ENCODE measurements around the gene MZT1. TPM values are rescaled to one million over a fixed set of nuclear protein-coding genes. Genes with fewer than 3 reads are reported as not detected.

The MZT1 gene
- total and polyA plus RNA-seq, 12 donors: 5.8 to 9.6 (median 6.6) TPM

GRCh38 chr13:72666391-72666790 is 61.0 kb downstream of the MZT1 start:
- 94 to 98% methylated on average over 1 of the region's 1 CpG for WGBS, 2 donors
- TF ChIP-seq, protein P1, sequence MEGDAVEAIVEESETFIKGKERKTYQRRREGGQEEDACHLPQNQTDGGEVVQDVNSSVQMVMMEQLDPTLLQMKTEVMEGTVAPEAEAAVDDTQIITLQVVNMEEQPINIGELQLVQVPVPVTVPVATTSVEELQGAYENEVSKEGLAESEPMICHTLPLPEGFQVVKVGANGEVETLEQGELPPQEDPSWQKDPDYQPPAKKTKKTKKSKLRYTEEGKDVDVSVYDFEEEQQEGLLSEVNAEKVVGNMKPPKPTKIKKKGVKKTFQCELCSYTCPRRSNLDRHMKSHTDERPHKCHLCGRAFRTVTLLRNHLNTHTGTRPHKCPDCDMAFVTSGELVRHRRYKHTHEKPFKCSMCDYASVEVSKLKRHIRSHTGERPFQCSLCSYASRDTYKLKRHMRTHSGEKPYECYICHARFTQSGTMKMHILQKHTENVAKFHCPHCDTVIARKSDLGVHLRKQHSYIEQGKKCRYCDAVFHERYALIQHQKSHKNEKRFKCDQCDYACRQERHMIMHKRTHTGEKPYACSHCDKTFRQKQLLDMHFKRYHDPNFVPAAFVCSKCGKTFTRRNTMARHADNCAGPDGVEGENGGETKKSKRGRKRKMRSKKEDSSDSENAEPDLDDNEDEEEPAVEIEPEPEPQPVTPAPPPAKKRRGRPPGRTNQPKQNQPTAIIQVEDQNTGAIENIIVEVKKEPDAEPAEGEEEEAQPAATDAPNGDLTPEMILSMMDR (IDR thresholded peaks at IDR 0.05): no peak
- Histone ChIP-seq H3K9me3 (no peaks in the 10 kb centered on the region), H3K27me3 (peaks cover 0 to 3% (median 0%) of the 10 kb centered on the region in 7 donors), H3K36me3 (no peaks in the 10 kb centered on the region), H3K4me3 (no peak overlapping the region), H3K4me1 (no peaks in the 10 kb centered on the region), H3K27ac (no peak overlapping the region)
- DNase-seq (no peak), ATAC-seq (no peak)
- intact Hi-C loops (cut with DNase I): no loop called here

- H3K27ac ChIP-seq: no peak overlapping the region
- TF ChIP-seq, protein P1 (IDR thresholded peaks at IDR 0.05): no peak
- intact Hi-C loops (cut with DNase I): no loop called here
- peaks cover 0 to 3% (median 0%) of the 10 kb centered on the region in 7 donors for H3K27me3 ChIP-seq
- no peak for ATAC-seq
- H3K36me3 ChIP-seq: no peaks in the 10 kb centered on the region
- no peaks in the 10 kb centered on the region for H3K9me3 ChIP-seq
- no peaks in the 10 kb centered on the region for H3K4me1 ChIP-seq
- no peak overlapping the region for H3K4me3 ChIP-seq
- no peak for DNase-seq
Observed at GRCh38 chr13:72662548-72662947, 64.9 kb downstream of the MZT1 start.

Other genes starting within 250 kb of the MZT1 start
- gene BORA, start 294 bp upstream of the MZT1 start, total RNA-seq: 1 to 10 TPM in 4 of 10 donors, under 1 TPM in 6; 0.42 to 1.6 (median 0.91) TPM
- under 1 TPM; 0.88 to 0.93 TPM for gene BORA, start 294 bp upstream of the MZT1 start, polyA plus RNA-seq
- gene DIS3, start 54.3 kb upstream of the MZT1 start, total RNA-seq: 10 to 100 TPM; 13.6 to 19.6 (median 17.2) TPM
- gene DIS3, start 54.3 kb upstream of the MZT1 start, polyA plus RNA-seq: 1 to 10 TPM; 5.9 to 7.3 TPM
- gene PIBF1, start 54.5 kb upstream of the MZT1 start, total RNA-seq: 10 to 100 TPM; 12.1 to 20.9 (median 16.7) TPM
- gene PIBF1, start 54.5 kb upstream of the MZT1 start, polyA plus RNA-seq: 10 to 100 TPM in 1 of 2 donors, 1 to 10 TPM in 1; 7.5 to 17.9 TPM